ENCODE measurements around the gene INPP5D.
"Not testable (repeated sequence)": the region's sequence is repeated elsewhere in the genome, so short reads cannot be mapped to it uniquely, and the experiment has no call there.

Gene INPP5D

GRCh38 chr2:233116946-233117345 is 56.8 kb downstream of the INPP5D start:
- DNase-seq (ENCODE audit: low spot score) = no peak

- DNase-seq (ENCODE audit: low spot score) = no peak
These were observed 57.2 kb downstream of the INPP5D start for GRCh38 chr2:233117351-233117750.

- DNase-seq (ENCODE audit: low spot score) = no peak
These were observed 57.9 kb downstream of the INPP5D start for GRCh38 chr2:233117811-233118647.

GRCh38 chr2:233118648-233119000 is 58.5 kb downstream of the INPP5D start:
- DNase-seq (ENCODE audit: low spot score) = no peak

- DNase-seq (ENCODE audit: low spot score) = no peak
These were observed 59.0 kb downstream of the INPP5D start for GRCh38 chr2:233119123-233119522.

GRCh38 chr2:233119806-233120205 is 59.7 kb downstream of the INPP5D start:
- no peak for DNase-seq (ENCODE audit: low spot score)

GRCh38 chr2:233120459-233120858 is 60.3 kb downstream of the INPP5D start:
- no peak for DNase-seq (ENCODE audit: low spot score)

- no peak for DNase-seq (ENCODE audit: low spot score)
These were observed 61.7 kb downstream of the INPP5D start for GRCh38 chr2:233121856-233122255.

- no peak for DNase-seq (ENCODE audit: low spot score)
These were observed 62.4 kb downstream of the INPP5D start for GRCh38 chr2:233122541-233122940.

- DNase-seq (ENCODE audit: low spot score) = not testable (repeated sequence)
These were observed 63.4 kb downstream of the INPP5D start for GRCh38 chr2:233123576-233123975.

GRCh38 chr2:233124421-233125080 is 64.4 kb downstream of the INPP5D start:
- DNase-seq (ENCODE audit: low spot score) = peak; percentile 55

GRCh38 chr2:233125455-233126065 is 65.4 kb downstream of the INPP5D start:
- DNase-seq (ENCODE audit: low spot score) = no peak

- no peak for DNase-seq (ENCODE audit: low spot score)
These were observed 69.3 kb downstream of the INPP5D start for GRCh38 chr2:233129351-233129978.

GRCh38 chr2:233130024-233130423 is 69.9 kb downstream of the INPP5D start:
- DNase-seq (ENCODE audit: low spot score) = no peak

- DNase-seq (ENCODE audit: low spot score) = no peak
These were observed 70.4 kb downstream of the INPP5D start for GRCh38 chr2:233130481-233131020.

GRCh38 chr2:233131936-233132720 is 72.0 kb downstream of the INPP5D start:
- no peak for DNase-seq (ENCODE audit: low spot score)

GRCh38 chr2:233133239-233133638 is 73.1 kb downstream of the INPP5D start:
- DNase-seq (ENCODE audit: low spot score) = no peak

- no peak for DNase-seq (ENCODE audit: low spot score)
These were observed 75.3 kb downstream of the INPP5D start for GRCh38 chr2:233135421-233135820.

- DNase-seq (ENCODE audit: low spot score) = no peak
These were observed 76.9 kb downstream of the INPP5D start for GRCh38 chr2:233137040-233137439.

GRCh38 chr2:233140077-233140585 is 80.0 kb downstream of the INPP5D start:
- DNase-seq (ENCODE audit: low spot score) = no peak

GRCh38 chr2:233140978-233141377 is 80.8 kb downstream of the INPP5D start:
- DNase-seq (ENCODE audit: low spot score) = no peak

Data from left forelimb (tissue), 1 donor.